Measurements from ENCODE around the gene BST1.

BST1 gene

DNA sequence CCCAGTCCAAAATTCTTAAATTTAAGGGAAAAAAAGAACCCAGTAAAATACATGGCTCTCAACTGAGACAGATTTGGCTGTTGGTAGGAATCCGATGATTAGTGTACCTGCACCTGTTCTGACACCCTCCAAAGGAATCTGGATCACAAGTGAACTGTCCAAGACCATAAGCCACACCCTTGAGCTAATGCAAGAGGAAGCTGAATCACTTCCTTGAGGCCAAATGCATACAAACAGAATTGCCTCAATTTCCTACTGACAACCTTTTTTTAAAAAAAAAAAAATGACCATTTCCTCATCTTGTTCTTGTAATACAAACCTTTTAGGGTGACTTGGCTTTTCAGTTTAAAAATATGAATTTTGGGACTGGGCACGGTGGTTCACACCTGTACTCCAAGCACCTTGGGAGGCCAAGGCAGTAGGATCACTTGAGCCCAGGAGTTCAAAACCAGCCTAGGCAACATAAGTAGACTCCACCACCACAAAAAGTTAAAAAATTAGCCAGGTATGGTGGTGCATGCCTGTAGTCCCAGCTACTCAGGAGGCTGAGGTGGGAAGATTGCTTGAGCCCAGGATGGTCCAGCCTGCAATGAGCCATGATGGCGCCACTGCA lies 37.0 kb upstream of the BST1 start:
- no peaks in the 10 kb centered on the region for H3K9me3 ChIP-seq (ENCODE audit: insufficient read depth, low read depth, low read length)
- H3K4me3 ChIP-seq (ENCODE audit: low read length), result no peak overlapping the region
- no peak overlapping the region for H3K9ac ChIP-seq (ENCODE audit: low read depth, low read length)
- no peak overlapping the region for H3K27ac ChIP-seq (ENCODE audit: low read length)
- no peaks in the 10 kb centered on the region for H3K27me3 ChIP-seq (ENCODE audit: insufficient read depth, low read length)
- peaks cover 33% of the 10 kb centered on the region for H3K36me3 ChIP-seq (ENCODE audit: insufficient read depth, low read depth, low read length)
- H3K4me1 ChIP-seq (ENCODE audit: insufficient read depth, low read length), result no peaks in the 10 kb centered on the region

DNA sequence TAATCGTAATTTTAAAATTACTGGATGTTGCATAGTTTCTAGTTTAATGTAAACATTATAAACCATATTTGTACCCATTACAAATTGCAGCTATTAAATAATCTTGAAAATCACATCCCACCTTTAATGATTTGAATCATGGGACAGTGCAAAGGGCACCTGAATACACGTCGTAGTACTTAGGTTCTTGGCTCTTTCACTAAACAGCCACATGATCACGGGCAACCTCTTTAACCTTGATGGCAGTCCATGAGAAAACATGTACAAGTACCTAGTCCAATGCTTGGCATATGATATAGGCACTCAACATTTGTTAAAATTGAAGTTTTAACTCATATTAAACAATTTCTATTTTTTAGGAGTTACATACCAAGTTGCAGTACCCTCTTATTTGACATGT lies 35.9 kb upstream of the BST1 start:
- Histone ChIP-seq H3K4me1 (ENCODE audit: insufficient read depth, low read length) (no peaks in the 10 kb centered on the region), H3K27me3 (ENCODE audit: insufficient read depth, low read length) (no peaks in the 10 kb centered on the region), H3K36me3 (ENCODE audit: insufficient read depth, low read depth, low read length) (peaks cover 43% of the 10 kb centered on the region), H3K4me3 (ENCODE audit: low read length) (no peak overlapping the region), H3K9ac (ENCODE audit: low read depth, low read length) (no peak overlapping the region), H3K9me3 (ENCODE audit: insufficient read depth, low read depth, low read length) (no peaks in the 10 kb centered on the region), H3K27ac (ENCODE audit: low read length) (no peak overlapping the region)

- Histone ChIP-seq H3K27me3 (ENCODE audit: insufficient read depth, low read length) (no peaks in the 10 kb centered on the region), H3K36me3 (ENCODE audit: insufficient read depth, low read depth, low read length) (peaks cover 42% of the 10 kb centered on the region), H3K4me1 (ENCODE audit: insufficient read depth, low read length) (no peaks in the 10 kb centered on the region), H3K4me3 (ENCODE audit: low read length) (no peak overlapping the region), H3K27ac (ENCODE audit: low read length) (no peak overlapping the region), H3K9me3 (ENCODE audit: insufficient read depth, low read depth, low read length) (no peaks in the 10 kb centered on the region), H3K9ac (ENCODE audit: low read depth, low read length) (no peak overlapping the region)
Observed at GRCh38 chr4:15668566-15669435, 34.1 kb upstream of the BST1 start.

DNA sequence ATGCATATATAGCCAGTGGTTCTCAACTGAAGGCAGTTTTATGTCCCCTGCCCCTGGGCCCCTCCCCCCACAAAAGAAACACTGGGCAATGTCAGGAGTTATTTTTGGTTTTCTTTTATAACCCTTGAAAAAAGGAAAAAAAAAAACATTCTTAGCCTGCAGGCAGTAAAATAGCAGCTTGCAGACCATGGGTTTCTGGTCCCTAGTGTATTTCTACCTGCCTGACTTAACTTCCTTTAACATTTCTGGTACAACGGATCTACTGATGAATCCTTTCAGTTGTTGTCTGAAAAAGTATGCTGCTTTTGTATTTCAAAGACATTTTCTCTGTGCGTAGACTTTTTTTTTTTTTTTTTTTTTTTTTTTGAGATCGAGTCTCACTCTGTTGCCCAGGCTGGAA lies 32.3 kb upstream of the BST1 start:
- Histone ChIP-seq H3K9me3 (ENCODE audit: insufficient read depth, low read depth, low read length) (no peaks in the 10 kb centered on the region), H3K36me3 (ENCODE audit: insufficient read depth, low read depth, low read length) (peaks cover 34% of the 10 kb centered on the region), H3K27me3 (ENCODE audit: insufficient read depth, low read length) (no peaks in the 10 kb centered on the region), H3K4me1 (ENCODE audit: insufficient read depth, low read length) (no peaks in the 10 kb centered on the region), H3K27ac (ENCODE audit: low read length) (no peak overlapping the region), H3K4me3 (ENCODE audit: low read length) (no peak overlapping the region), H3K9ac (ENCODE audit: low read depth, low read length) (no peak overlapping the region)

GRCh38 chr4:15672101-15672500 lies 30.8 kb upstream of the BST1 start:
- Histone ChIP-seq H3K27me3 (ENCODE audit: insufficient read depth, low read length) (no peaks in the 10 kb centered on the region), H3K4me1 (ENCODE audit: insufficient read depth, low read length) (peaks cover 5% of the 10 kb centered on the region; the same call in 1 of the 2 replicates), H3K36me3 (ENCODE audit: insufficient read depth, low read depth, low read length) (peaks cover 27% of the 10 kb centered on the region), H3K9me3 (ENCODE audit: insufficient read depth, low read depth, low read length) (no peaks in the 10 kb centered on the region), H3K27ac (ENCODE audit: low read length) (no peak overlapping the region), H3K4me3 (ENCODE audit: low read length) (no peak overlapping the region), H3K9ac (ENCODE audit: low read depth, low read length) (no peak overlapping the region)

- Histone ChIP-seq H3K9me3 (ENCODE audit: insufficient read depth, low read depth, low read length) (no peaks in the 10 kb centered on the region), H3K4me3 (ENCODE audit: low read length) (no peak overlapping the region), H3K27ac (ENCODE audit: low read length) (no peak overlapping the region), H3K4me1 (ENCODE audit: insufficient read depth, low read length) (peaks cover 12% of the 10 kb centered on the region; the same call in 1 of the 2 replicates), H3K36me3 (ENCODE audit: insufficient read depth, low read depth, low read length) (peaks cover 21% of the 10 kb centered on the region; the same call in 1 of the 2 replicates), H3K27me3 (ENCODE audit: insufficient read depth, low read length) (no peaks in the 10 kb centered on the region), H3K9ac (ENCODE audit: low read depth, low read length) (no peak overlapping the region)
Observed at GRCh38 chr4:15673337-15673736, 29.5 kb upstream of the BST1 start.

- Histone ChIP-seq H3K36me3 (ENCODE audit: insufficient read depth, low read depth, low read length) (peaks cover 21% of the 10 kb centered on the region; the same call in 1 of the 2 replicates), H3K9me3 (ENCODE audit: insufficient read depth, low read depth, low read length) (no peaks in the 10 kb centered on the region), H3K9ac (ENCODE audit: low read depth, low read length) (no peak overlapping the region), H3K4me1 (ENCODE audit: insufficient read depth, low read length) (peaks cover 14% of the 10 kb centered on the region; the same call in 1 of the 2 replicates), H3K27me3 (ENCODE audit: insufficient read depth, low read length) (no peaks in the 10 kb centered on the region), H3K27ac (ENCODE audit: low read length) (no peak overlapping the region), H3K4me3 (ENCODE audit: low read length) (no peak overlapping the region)
Observed at GRCh38 chr4:15674046-15674445, 28.8 kb upstream of the BST1 start.

DNA sequence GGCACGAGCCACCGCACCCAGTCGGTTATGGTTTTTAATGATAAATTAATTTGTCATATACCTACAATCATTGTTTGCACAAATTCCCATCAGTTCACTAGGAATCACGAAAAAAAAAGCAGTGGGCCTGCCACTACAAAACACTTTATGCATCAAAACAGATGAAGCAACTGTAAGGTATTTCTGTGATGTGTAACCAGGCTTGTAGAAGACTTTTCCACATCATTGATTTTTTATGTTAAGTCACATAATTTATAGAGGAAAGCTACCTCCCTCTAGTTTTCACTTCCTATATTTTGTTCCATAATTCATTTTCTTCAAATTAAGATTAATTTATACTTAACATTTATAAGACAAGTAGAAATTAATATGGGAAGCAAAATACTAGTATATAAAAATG lies 27.9 kb upstream of the BST1 start:
- no peak overlapping the region for H3K27ac ChIP-seq (ENCODE audit: low read length)

GRCh38 chr4:15675356-15675755 lies 27.5 kb upstream of the BST1 start:
- Histone ChIP-seq H3K36me3 (ENCODE audit: insufficient read depth, low read depth, low read length) (peaks cover 30% of the 10 kb centered on the region; the same call in 1 of the 2 replicates), H3K4me3 (ENCODE audit: low read length) (no peak overlapping the region), H3K9ac (ENCODE audit: low read depth, low read length) (no peak overlapping the region), H3K27ac (ENCODE audit: low read length) (no peak overlapping the region), H3K4me1 (ENCODE audit: insufficient read depth, low read length) (peaks cover 24% of the 10 kb centered on the region), H3K27me3 (ENCODE audit: insufficient read depth, low read length) (no peaks in the 10 kb centered on the region), H3K9me3 (ENCODE audit: insufficient read depth, low read depth, low read length) (no peaks in the 10 kb centered on the region)

More for the DNA sequence above, 27.9 kb upstream of the BST1 start:
- H3K9me3 ChIP-seq (ENCODE audit: insufficient read depth, low read depth, low read length), result no peaks in the 10 kb centered on the region
- H3K4me1 ChIP-seq (ENCODE audit: insufficient read depth, low read length), result peaks cover 22% of the 10 kb centered on the region
- H3K9ac ChIP-seq (ENCODE audit: low read depth, low read length), result no peak overlapping the region
- H3K4me3 ChIP-seq (ENCODE audit: low read length), result no peak overlapping the region
- no peaks in the 10 kb centered on the region for H3K27me3 ChIP-seq (ENCODE audit: insufficient read depth, low read length)
- H3K36me3 ChIP-seq (ENCODE audit: insufficient read depth, low read depth, low read length), result peaks cover 29% of the 10 kb centered on the region; the same call in 1 of the 2 replicates

- Histone ChIP-seq H3K36me3 (ENCODE audit: insufficient read depth, low read depth, low read length) (peaks cover 29% of the 10 kb centered on the region; the same call in 1 of the 2 replicates), H3K9ac (ENCODE audit: low read depth, low read length) (no peak overlapping the region), H3K4me1 (ENCODE audit: insufficient read depth, low read length) (peaks cover 24% of the 10 kb centered on the region), H3K27ac (ENCODE audit: low read length) (no peak overlapping the region), H3K4me3 (ENCODE audit: low read length) (no peak overlapping the region), H3K27me3 (ENCODE audit: insufficient read depth, low read length) (no peaks in the 10 kb centered on the region), H3K9me3 (ENCODE audit: insufficient read depth, low read depth, low read length) (no peaks in the 10 kb centered on the region)
Observed at GRCh38 chr4:15676039-15676438, 26.8 kb upstream of the BST1 start.

DNA sequence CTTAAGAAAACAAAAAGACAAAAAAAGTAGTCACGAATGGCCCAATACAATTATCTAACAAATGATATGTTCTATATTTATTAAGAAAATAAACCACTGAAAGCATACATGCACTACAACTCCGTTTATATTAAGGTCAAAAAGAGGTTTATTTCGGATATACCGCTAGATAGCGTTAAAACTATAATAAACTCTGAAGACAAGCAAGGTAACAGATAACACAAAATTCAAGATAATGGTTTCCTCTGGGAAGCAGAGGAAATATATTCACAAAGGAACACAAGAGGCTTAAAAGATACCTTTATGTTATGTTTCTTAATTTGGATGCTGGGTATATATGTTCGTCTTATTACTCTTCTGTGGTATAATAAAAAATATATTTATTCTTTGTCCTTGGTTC lies 26.0 kb upstream of the BST1 start:
- Histone ChIP-seq H3K27ac (ENCODE audit: low read length) (no peak overlapping the region), H3K36me3 (ENCODE audit: insufficient read depth, low read depth, low read length) (peaks cover 21% of the 10 kb centered on the region; the same call in 1 of the 2 replicates), H3K9me3 (ENCODE audit: insufficient read depth, low read depth, low read length) (no peaks in the 10 kb centered on the region), H3K4me1 (ENCODE audit: insufficient read depth, low read length) (peaks cover 24% of the 10 kb centered on the region), H3K9ac (ENCODE audit: low read depth, low read length) (no peak overlapping the region), H3K4me3 (ENCODE audit: low read length) (no peak overlapping the region), H3K27me3 (ENCODE audit: insufficient read depth, low read length) (no peaks in the 10 kb centered on the region)
